CD4-positive, alpha-beta T cell treated with Interleukin-4 for 1 hour (primary cell): ENCODE results near the gene LRRC27.

Source experiments
- DNase-seq, 2 donors: peaks; one replicate each; pipeline ENCODE4 v3.0.0-alpha.2; 2020 to 2022

LRRC27 gene

DNA sequence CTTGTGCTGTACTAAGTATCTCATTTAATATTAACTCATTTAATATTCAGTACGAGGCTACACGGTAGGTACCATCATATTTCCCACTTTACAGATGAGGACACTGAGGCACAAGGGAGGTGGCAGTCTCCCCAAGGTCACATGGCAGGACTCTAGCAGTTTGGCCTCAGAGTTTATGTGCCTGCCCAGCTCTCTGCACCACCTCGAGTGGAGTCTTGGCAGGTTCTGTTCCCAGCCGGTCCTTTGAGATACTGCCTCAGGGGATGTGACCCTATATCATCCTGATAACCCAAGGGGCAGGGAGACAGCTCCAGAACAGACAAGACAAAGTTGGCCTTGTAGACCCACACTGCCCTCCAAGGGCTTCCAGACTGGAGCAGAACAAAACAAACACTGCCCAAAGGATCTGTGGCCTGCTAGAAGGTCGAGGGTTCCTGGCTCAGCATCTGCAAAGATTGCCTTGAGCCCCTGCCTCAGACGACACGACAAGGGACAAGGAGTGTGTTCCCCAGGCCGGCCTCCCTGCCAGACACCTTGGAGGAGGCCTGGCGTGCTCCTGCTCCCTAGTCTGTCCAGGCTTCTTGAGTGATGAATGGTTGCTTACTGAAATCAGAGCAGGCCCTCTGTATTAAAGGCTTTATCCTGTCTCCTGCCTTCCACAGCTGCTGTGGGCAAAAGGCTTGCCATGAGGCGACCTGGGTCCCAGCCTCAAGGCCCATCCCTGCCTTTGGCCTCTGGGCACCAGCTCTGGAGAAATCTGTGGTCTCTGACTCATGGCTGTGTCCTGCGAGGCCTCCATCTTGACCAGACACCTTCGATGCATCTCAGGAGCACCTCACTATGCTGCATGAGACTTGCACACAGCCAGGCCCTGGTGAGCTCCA lies 61.1 kb downstream of the LRRC27 start:
- no peak for DNase-seq

DNA sequence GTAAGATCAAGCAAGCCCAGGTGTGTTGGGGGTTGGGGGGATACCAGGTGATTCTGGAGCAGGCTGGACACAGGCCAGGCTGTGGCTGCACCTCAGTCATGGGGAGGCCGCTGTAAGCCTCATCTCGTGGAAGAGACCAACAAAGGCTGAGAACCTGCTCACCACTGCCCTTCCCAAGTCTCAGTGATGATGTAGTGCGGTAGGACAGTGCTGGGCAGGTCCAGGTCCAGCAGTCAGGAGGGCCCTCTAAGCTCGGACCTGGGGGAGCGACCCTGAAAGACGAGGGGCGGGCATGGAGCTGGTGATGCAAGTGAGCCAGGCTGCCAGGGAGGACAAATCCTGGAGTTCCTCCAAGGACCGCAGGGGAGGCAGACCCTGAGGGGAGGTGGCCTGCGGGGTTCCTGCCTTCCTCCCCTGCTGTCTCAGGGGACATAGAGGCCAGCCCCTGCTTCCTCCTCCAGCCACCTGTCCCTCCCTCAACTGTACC lies 61.7 kb downstream of the LRRC27 start:
- no peak for DNase-seq

DNA sequence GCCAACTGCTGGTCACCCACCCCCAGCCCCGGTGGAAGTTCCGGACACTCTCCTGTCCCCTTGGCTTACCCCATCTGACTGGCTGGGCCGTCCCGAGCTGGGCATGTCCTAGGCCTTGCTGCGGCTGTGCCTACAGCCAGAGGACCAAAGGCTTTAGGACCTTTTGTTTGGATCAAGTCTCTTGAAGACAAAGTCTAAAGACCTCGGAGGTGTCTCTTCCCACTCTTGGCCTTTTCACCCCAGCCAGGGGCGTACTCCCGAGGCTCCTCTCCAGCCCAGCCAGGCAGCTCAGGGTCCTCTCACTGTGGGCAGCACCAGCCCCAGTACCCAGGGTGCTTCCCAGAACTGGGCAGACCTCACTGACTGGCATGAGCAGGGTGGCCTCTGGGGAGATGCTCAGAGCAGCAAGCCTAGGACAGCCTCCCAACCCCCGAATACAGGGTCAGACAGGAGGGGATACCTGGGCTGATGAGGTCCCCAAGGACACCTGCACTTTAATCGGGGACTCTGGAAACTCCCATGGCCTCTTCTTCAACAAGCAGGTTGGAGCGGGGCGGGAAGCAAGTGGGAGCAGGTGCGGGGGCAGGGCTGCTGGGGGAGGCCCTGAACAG lies 62.3 kb downstream of the LRRC27 start:
- no peak for DNase-seq

DNA sequence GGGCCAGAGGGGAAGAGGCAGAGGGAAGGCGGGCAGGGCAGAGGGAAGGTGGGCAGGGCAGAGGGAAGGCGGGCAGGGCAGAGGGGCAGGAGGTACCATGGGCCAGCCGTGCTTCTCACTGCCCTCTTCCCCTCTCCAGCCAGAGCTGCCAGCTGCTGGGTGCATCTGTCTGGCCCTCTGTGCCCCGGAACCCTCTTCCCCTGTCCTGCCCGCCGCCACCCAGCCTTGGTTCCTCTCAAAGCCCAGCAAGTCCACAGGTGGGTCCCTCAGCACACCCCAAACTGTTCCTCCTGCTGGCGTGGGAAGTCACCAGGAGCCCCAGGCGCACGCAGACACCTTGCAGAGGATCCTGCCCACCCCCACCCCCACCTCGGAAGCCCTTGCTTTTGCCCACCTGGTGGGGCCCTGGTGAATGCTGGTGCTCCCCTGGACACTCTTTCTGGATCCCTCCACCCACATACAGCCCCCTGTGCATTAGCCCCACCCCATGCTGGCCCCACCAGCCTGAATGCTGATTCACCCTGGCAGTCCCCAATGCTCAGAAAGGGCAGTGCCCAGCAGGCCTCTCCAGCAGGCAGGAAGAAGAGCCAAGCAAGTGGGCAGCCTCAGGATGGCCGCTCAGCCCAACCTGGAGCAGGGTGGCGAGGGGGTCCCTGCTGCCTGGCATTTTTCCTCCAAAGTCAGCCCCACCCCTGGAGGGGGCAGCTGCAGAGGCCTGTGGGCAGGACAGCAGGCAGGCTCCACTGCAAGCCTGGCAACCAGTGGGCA lies 63.1 kb downstream of the LRRC27 start:
- DNase-seq, result no peak

DNA sequence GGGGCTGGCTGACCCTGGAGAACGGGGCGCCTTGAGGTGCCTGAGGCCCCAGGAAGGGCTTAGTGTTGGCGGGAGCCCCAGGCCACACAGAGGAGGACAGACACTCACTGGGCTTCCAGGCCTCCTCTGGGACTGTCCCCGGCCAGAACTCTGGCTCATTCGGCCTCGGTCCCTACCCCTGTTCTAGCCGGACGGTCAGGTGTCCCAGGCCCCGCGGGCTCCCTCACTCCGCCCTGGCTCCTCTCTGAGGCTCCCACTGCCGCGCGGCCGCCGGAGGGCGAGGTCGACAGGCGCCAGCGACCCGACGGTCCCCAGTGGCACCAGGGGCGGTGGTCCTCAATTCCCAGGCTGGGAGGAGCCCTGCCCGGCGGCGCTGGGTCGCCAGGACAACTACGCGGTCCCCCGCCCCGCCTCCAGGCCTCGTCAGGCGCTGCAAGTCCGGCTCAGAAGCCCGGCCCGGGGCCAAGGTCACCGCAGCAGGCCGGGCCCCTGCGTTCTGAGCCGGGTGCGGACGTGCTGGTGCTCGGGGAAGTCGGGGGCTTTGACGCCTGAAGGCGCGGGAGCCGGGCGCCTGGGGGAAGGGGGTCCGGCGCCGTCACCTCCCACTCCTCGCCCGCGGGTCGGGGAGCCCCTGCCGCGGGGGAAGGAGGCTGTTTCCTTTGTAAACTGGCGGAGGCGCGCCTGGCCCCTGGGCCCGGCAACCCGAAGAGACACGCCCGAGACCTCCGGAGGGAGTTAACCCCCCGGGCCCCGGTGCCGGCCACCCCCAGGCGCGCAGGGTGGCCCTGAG lies 63.9 kb downstream of the LRRC27 start:
- peak in 1 of 2 donors; percentile 55 for DNase-seq

DNA sequence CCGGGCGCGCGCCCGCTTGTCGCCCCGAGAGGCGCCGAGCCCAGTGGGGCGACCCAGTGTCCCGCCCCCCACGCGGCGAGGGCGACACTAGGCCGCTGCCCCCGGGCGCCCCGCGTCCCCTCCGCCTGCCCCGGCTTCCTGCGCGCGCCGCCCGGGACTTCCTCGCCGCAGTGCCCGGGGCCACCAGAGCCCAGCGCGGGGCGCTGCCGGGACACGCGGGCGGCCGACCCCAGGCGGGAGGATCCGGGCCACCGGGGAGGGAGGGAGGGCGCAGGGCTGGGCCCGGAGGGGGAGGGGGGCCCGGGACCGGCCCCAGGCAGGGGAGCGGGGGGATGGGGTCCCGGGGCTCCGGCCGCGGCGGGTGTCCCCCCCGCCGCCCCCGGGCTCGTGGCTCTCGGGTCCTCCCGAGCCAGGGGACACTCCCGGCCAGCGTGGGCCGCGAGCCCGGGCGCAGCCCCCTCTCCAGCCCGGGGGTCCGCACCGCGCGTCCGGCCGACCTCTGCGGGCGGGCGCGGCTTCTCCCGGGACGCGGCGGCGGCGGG lies 64.6 kb downstream of the LRRC27 start:
- peak; percentile 73 to 76 for DNase-seq

DNA sequence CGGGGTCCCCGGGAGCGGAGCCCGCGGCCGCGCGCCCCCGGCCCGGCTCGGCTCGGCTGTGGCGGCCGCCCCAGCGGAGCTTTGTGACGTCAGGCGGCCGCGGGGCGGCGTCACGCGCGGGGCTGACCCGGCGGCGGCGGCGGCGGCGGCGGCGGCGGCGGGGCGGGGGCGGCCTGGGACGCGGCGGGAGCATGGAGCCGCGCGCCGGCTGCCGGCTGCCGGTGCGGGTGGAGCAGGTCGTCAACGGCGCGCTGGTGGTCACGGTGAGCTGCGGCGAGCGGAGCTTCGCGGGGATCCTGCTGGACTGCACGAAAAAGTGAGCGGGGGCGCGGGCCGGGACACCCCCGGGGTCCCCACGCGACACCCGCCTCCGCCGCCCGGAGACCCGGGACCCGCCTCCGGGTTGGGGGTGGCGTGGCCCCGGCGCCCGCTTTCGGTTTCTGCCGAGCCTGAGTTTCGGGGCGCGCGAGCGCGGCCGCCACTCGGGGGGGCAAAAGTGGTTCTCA lies 65.1 kb downstream of the LRRC27 start, which contains the start of gene PWWP2B:
TSS of gene PWWP2B (plus strand) at position 165 of the 506 bp plus-strand sequence. CDS start at position 192, 27 bp downstream.
- peak; percentile 52 to 67 for DNase-seq

DNA sequence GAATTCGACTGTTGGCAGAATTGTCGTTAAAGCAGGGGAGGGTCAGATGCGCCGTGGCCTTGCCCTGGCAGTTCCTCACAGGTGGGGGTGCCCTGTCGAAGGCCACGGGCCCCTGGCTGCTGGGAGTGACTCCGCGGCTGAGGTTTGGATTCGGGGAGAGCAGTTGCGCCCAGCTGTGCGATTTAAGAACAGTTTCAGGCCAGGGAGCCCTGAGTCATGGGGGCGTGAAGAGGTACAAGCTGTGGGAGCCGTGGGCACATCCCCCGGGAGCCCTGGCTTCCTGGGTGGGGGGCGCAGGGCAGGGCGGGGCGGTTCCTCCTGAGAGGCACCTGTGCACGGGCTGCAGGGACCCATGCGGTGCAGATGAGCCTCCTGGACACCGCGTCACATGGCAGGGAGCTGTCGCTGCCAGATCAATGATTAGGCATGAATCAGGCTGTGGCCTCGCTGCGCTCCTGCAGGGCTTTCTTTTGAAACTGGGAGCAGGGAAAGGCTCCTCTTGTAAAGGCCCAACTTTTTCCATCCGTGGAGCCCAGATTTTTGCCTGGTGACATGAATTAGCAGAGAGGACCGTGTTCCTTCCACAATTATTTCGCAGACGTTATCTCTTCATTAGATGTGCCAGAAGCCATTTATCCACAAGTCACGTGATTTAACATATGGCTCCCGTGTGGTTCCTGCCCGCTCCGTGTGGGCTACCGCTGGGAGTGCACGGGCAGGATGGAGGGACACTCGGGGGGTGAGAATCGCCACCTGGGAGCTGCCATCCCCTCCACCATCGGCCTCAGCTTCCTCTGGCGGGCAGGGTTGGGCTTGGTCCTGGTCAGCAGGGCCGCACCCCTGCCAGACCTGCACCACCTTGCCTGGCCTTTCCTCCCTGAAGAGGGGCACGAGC lies 65.9 kb downstream of the LRRC27 start:
- peak; percentile 35 to 43 for DNase-seq

DNA sequence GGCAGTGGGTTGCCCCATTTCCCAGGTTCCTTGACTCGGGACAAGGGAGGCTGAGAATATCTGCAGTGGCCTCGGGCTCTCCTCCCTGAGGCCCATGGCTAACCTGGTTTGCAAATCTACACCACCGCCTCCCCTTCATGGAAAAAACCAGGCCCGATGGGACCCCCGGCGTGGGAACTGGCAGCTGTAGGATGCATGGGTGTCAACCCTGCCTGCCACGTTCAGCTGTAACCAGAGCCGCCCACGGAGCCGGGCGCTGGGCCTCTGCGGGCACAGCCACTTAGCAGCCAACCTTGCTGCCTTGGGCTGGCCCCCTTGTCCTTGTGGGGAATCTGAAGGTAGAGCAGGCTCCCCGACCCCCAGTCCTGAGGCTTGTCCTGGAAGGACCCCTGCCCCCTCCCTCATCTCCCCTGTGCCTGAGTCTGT lies 66.6 kb downstream of the LRRC27 start:
- no peak for DNase-seq

DNA sequence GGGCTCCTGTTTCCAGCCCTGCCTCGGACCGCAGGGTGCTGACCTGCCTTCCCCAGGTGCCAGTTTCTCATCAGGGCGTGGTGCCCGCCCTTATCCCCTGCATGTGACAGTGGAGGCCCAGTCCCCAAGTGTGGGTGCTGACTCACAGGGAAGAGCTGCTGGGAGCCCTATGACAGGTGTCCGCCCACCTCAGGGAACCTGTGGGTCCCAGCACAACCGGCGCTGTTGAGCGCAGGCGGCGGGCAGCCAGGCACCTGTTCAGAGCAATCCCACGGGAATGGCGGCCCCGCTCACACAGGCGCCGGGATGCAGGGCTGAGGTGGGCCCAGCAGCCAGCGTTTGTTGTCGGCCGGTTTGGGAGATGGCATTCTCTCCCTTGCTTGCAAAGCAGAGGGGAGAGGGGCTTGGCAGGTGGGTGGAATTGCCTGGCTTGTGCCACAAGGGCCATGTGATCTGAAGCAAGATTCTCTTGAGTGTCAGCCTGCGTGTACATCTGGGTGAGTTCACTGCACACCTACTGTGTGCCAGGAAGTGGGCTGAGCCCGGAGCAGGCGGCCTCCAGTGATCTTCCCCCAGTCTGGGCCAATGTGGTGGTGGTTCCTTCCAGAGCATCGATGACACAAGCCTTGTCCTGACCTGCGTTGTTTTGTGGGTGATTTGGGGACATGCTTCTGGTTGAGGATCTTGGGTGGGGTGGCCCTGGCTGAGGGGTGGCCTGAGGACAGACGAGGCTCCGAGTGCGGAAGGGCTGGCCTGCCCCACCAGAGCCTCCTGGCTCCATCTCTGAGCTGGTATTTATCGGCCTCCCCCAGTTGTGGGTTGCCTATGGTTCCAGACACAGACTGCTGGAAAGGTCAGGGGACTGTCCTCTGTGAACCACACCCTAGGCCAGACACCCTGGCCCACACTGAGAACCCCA lies 67.4 kb downstream of the LRRC27 start:
- no peak for DNase-seq

DNA sequence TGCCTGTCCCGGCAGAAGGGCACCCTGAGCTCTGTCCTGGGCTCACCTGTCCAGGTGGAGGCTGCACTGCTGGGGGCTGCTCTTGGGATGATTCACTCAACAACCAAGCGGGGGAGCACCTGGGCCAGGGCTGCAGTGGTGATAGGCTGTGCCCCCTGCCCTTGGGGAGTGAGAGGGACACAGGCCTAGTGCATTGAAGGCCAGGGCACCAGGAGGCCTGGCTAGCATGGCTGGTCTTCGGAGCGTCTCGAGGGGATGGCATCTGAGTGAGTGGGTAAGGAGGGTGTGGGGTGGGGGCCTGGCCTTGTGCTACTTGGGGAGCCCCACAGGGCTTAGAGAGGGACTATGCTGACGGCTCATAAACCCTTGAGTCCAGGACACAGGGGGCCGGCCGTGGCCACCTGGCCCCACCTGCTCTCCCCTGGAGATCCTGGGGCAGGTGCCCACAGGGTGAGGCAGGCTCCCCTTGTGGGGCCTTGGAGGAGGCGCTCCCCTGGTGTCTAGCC lies 68.1 kb downstream of the LRRC27 start:
- no peak for DNase-seq

DNA sequence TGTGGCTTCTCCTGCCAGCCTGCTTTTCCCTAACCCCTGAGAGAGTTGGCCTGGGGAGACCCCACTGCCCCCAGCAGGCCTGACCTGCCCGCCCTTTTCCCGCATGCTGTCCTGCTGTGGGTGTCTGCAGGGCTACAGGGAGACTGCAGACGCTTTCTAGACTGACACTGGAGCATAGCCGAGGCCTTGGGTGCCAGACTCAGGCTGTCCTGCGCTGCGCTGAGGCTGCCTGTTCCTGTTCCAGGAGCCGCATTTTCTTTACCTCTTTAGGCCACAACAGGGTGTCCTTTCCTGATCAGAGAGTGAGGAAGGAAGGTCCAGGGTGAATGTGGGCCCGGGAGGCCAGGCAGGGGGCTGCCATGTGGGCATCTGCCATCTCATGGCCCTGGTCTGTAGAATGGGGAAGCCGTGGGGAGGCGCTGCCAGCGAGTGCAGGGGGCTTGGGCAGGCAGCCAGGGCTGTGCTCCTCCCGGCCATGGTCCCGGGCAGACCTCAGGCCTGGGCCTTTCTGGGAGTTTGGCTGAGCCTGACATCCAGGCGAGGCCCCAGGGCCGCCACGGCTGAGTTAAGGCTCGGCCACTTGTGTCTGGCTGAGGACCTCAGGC lies 68.7 kb downstream of the LRRC27 start:
- no peak for DNase-seq

DNA sequence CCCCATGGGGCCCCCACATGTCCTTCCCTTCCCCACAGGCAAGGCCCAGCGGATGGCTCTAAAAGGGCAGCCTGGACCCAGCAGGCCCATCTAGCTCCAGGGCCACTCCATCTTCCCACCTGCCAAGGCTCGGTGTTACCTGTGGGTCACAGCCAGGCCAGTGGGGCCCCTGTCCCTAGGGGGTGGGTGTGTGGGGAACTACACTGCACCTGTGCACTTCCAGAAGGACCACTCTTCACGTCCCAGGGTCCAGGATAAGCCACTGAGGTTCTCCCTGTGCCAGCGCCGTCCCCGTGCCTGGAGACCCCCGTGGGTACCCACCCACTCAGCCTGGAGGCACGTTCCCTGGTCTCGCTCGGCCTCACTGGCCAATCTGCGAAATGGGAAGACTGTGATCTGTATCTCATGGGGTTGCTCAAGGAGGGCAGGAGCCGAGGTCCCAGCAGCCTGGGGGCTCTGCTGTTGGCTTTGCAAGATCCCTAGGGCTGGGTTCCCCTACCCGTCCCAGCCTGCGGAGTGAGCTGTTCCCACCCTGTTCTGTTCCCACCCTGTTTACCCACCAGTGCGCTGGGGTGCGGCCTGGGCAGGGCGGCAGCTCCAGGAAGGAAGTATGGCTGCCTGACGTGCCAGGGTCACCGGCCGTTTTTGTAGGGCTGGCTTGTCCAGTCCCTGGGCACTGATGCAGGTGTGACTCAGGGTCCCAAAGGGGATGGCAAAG lies 69.6 kb downstream of the LRRC27 start:
- DNase-seq, result no peak

DNA sequence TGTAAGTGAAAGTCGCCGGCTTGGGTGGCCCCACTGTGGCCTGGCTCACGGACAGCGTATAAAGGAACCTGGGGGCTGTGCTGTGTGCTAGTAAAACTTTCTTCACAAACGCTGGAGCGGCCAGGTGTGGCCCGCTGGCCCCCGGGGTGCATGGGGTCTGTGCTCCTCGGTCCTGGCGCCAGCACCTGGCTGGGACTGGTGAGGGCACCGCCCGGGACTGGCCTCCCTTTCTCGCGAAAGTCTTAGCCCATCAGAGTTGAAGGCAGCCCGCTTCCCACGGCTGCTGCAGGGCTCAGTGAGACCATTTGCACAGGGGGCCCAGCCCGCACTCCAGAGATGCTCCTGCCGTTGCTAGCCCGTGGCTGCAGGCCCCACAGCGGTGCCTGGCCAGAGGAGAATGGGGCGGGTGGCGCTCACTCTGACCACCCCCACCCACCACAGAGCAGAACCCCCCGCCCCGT lies 70.8 kb downstream of the LRRC27 start:
- DNase-seq, result no peak

DNA sequence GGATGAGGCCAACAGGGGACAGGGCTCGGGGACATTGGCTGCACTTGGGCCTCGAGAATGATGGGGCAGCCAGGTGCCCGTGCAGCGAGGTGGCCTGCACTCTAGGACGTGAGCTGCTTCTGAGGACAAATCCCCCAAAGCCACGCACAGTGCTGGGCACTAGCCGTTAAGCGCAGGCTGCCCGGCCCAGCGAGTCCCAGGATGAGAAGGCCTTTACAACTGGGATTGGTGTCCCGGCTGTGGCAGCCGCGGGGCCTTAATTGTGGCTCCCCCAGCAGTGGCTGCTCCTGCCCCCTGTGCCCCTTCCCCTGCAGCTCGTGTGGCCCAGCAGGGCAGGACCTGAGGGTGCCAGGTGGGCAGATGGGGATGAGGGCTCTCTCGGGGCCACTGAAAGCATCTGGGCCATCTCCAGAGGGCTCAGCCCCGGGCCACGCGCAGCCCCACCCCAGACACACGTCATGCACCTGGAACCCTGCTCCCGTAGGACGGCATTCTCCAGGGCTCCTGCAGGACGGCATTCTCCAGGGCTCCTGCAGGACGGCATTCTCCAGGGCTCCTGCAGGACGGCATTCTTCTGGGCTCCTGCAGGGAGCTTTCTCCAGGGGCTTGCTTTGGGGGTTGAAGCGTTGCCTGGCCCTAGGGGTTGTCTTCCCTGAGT lies 71.6 kb downstream of the LRRC27 start:
- DNase-seq, result no peak

DNA sequence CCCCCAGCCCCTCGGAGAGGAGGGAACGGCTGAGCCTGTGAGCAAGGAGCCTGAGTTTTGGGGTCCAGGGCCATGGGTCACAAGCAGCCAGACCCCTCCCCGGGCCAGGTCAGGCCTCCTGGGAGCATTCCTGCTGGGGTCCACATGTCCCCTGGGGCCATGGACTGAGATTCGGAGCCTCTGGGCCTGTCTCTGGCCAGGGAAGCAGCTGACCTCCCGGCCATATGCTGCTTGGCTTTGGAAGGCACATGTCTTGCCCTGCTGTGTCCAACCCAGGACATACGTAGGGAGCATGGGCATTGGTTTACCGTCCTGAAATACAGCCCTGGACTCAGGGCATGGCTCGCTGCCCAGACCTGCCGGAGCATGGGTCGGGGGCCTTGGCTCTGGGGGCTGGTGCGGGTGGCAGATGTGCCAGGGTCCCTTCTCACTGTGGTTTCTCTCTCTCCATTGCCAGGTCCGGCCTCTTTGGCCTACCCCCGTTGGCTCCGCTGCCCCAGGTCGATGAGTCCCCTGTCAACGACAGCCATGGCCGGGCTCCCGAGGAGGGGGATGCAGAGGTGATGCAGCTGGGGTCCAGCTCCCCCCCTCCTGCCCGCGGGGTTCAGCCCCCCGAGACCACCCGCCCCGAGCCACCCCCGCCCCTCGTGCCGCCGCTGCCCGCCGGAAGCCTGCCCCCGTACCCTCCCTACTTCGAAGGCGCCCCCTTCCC lies 72.3 kb downstream of the LRRC27 start:
- DNase-seq, result no peak

DNA sequence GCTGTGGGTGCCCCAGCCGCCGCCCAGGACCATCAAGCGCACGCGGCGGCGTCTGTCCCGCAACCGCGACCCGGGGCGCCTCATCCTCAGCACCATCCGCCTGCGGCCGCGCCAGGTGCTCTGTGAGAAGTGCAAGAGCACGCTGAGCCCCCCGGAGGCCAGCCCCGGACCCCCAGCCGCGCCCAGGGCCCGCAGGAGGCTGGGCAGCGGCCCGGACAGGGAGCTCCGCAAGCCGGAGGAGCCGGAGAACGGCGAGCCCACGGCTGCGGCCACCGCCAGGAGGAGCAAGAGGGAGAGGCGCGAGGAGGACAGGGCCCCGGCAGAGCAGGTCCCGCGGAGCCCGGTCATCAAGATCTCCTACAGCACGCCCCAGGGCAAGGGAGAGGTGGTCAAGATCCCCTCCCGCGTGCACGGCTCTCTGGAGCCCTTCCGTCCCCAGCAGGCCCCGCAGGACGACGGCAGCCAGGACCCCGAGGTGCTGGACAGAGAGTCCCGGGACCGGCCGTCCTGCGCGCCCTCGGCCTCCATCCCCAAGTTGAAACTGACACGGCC lies 73.0 kb downstream of the LRRC27 start:
- no peak for DNase-seq
